GM21390 (cell line): ENCODE results near the gene GALK2.

Source experiments
- ATAC-seq: cut with Tn5 transposase; IDR thresholded peaks from one replicate; pipeline ENCODE4 v1.9.1; 2021; ENCODE audit not compliant: unreplicated experiment

The GALK2 gene

DNA sequence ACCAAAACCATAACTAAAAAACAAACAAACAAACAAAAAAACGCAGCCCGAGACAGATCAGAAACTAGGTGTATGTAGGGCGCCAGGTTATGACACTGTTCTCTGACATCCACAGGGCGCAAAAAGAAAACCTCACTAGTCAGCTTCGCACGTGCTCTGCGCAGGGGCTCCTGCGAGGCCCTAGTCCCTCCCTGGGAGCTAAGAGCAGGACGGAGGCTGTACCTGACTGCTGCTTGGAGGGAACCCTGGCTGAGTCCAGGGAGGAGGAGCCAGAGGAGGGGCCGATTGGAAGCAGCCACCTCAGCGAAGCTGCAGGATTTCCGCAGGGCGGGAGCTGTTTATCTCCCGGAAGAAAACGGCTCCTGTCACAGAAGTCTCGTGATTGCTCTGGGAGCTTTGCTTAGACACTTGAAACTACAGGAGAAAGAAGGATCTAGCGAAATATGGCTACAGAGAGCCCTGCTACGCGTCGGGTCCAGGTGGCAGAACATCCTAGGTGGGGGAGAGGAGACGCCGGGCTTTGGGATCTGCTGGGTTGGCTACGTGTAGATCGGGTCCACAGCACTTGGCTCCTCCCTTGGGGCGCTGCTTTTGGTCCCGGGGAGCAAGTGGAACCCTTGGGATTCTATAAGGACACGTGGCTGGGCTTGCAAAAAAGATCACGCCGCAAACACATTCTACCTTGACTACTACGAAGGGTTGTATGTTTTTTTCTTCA is at the start of gene GALK2:
Gene GALK2, plus strand, starts transcription at position 368 of the 718 bp plus-strand sequence. Its CDS starts 76 bp downstream, at position 444.
- peak; percentile 95 for ATAC-seq

DNA sequence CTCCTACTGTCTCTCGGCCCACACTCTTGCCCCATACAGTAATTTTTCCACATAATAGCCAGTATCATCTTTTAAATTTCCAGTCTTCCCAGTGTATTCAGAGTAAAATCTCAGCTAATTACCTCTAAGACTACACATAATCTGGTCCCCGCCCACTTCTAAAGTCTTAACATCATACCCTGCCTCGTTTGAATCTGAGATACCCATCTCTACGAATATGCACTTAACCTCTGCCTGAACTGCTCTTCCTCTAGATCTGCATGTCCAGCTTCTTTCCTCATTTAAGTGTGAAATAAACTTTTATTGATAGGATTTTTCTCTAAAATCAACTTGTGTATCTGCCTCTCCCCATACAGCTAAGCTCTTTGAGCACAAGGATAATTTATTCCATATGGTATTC is 49.2 kb upstream of the GALK2 start:
- no peak for ATAC-seq

DNA sequence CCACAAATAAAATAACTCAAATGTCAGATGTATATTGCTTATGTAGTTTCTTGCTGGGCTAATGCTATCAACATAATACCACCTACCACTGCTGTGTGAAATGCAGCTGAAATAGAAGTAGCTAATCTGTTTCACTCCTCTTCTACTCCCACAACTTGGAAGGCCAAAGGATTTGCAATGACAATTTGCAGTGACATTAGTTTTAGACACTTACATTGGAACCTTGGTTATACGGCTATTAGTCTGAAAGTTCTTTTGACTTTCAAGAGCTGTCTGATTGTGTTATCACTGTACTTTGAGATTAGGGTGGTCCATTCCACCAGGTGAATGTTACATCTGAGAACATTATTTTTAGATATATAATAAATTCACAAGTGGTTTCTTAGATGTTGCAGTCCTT is 48.1 kb upstream of the GALK2 start:
- no peak for ATAC-seq

DNA sequence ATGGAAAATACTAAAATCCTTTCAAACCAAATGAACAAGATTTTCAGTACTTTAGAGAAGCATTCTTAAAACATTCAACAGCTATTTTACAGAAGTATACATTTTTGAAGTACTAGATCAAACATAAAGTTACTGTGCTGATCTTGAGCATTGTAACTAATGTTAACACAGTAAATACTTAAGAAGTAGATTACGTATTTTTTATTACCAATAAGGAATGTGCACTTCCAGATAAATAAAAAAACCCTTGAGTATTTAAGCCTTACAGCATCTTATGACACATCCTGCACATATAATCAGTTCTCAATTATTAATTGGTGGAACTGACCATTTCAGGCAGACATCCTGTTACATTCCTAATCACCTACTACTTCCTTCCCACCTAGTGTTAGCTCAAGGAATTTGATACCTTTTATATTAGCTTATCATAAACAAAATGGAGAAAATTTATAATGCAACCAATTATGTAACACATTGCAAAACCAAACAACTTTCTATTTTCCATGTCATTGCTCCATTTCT is 47.4 kb upstream of the GALK2 start:
- no peak for ATAC-seq

DNA sequence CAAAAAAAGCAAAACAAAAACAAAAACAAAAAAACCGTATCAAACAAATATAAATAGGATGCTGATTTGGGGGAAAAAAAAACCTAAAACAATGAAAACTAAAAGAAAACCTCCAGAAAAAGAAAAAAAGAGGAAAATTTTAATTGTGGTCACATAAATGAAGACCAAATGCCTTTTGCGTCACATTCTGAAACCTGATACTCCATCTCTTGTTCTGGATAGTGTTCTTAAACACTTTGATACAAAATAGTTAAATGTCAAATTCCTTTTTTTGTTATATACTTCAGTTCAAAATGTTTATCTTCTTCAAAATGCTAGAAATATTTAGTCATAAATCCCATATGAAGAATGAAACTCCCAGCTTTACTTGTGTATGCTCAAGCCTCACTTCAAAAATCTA is 45.7 kb upstream of the GALK2 start:
- ATAC-seq, result no peak

DNA sequence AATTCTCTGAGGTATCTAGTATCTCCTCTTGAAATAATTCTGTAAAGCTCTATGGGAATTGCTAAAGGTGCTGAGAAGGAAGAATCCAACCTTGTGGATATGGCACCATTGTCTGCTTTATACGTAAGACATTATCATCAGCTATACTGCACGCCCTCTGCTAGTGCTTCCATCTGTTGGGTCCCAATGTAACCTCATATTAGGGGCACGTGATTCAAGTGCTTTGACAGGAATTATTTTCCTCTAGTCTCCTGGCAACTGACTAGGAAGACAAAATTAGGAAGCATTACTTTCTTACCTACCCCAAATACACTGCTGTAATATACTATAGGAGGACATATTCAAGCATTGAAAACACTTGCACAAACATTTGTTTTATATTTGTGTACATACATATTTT is 38.6 kb upstream of the GALK2 start:
- ATAC-seq, result no peak

DNA sequence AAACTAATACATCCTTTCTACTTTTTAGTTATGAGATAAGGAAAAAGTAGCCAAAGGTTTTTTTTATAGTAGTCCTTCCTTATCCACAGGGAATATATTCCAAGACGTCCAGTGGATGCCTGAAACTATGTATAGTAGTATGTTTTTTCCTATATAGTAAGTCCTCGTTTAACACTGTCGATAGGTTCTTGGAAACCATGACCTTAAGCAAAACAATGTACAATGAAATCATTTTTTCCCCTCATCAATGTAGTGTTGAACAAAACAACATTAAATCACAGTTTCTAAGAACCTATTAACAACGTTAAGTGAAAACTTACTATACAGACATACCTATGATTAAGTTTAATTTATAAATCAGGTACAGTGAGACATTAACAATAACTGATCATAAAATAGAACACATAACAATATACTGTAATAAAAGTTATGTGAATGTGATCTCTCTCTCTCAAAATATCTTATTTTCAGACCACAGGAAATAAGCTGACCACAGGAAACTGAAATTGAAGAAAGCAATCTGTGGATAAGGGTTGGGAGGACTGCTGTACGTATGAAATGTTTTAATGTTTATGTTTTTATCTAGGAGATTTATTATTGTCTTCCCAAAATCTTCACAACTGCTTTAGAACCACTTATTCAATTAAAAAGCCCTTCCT is 35.2 kb upstream of the GALK2 start:
- no peak for ATAC-seq

DNA sequence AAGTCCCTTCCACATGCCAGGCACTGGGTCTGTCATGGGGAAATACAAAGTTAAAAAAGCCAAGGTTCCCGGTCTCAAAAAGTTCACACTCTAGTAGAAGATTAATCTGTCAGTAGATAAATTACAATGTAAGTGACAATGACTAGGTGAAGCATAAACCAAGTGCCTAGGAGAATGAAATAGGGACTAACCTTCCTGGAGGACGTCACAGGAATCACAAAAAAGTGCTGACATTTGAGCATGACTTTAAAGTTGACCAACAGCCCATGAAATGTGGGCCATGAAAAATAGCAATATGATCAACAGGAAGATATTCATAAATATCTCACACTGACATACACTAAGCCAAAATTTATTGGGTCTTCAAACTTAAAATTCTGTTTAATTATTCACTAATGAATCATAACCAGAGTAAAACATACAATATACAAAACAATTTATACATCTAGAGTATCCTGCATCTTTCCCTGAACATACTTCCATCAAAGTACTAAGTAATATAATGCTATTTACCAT is 34.6 kb upstream of the GALK2 start:
- ATAC-seq, result no peak

DNA sequence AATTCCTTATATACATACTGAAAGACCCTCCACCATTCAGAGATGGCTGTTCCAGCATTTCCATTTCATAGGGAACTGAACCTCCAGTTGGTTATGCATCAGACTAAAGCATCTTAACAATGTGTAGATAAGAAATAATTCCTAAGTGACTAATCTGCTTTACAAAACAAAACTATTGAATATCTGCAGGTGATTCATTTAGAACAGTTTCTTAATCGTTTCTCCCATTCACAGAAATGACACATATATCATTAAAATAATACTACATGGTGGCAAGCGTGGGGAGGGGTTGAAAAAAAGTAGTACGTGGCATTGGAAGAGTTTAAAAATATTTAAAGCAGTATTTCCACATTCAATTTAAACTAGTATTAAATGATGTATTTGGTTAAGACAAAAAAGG is 34.1 kb upstream of the GALK2 start:
- ATAC-seq, result no peak

DNA sequence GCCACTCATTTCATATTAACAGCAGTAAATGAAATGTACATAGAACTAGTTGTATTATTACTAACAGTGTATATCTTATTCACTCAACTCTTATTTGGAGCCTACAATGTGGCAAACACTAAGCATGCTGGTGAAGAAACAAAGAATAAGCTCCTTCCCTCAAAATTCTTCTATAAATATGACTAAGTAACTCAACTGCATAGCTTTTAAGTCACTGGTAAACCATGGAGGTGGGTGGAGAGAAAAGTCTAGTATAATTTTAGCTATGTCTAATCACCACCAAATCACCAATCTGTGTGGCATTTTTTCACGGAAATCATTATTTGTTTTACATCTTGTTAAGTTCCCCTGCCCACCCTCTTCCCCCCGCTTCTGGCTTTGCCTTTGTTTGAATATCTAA is 32.2 kb upstream of the GALK2 start:
- ATAC-seq, result no peak

DNA sequence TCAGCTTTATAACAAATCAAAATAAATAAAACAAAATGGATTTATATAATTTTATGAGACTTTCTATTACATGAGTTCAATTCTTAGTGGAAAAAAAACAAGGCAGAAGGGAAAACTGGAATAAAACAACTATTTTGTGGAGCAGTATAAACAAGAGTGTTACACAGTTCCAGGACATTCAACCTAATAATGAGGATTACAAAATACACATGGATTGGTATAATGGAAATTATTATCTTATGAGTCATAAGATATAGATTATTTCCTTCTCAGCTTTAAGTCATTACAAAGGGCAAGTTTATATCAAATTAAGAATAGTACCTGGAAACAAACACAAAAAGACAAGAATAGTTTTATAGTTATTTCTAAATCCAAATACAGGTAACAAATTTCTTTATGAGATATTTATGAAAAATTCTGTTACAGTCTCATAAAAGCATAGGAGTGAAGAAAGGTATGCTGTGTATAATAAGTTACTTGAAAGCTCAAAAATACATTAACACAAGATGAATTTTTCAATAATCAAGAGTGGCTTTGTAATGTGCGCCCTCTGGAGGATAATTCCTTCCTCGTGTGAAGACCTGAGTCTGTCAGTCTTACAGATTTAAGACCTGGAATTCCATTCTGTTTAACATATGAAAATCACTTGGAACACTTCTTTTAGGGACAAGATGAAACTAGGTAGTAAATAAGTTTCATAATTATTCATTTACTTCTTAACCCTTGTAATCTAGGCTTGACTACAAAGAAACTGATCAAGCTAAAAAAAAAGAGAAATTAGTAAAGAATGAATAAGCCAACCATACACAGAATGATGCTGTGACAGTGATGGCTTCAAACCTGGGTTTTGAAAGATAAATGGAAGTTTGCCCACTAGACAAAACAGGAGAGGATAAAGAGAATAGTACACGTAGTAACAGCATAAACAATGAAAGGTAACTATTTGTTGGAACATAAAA is 24.1 kb upstream of the GALK2 start:
- ATAC-seq, result no peak

DNA sequence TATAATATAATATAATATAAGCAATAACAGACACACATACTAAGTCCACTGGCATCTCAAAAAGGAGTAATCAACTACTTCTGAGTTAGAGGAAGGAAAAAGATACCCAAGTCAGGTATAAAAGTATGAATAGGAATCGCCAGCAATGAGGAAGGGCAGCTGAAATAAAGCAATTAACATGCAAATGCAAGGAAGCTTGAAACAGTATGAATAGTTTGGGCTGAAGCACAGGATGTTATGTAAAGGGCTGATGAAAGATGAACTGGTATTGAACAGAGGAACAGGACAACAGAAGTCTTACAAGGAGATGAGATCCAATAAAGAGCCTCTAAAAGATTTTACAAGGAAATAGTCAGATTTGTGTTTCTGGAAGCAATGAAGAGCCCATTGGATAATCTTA is 21.7 kb upstream of the GALK2 start:
- no peak for ATAC-seq

DNA sequence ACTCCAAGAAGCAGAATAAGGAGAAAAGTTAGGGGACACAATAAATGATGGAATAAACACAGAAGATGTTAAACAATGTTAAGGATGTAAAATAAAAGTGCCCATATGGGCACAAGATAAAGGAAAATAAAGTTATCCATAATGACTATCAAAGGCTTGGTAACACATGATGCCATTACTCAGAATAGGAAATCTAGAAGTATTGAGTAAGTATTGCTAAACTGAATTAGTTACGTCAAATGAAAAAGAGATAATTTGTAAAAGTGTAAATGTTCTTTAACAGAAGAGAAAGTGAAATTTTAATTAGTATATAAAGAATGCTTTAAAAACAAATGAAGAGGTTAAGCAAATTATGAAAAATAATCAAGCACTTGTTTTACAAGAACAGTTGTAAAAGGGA is 21.3 kb upstream of the GALK2 start:
- ATAC-seq, result no peak

DNA sequence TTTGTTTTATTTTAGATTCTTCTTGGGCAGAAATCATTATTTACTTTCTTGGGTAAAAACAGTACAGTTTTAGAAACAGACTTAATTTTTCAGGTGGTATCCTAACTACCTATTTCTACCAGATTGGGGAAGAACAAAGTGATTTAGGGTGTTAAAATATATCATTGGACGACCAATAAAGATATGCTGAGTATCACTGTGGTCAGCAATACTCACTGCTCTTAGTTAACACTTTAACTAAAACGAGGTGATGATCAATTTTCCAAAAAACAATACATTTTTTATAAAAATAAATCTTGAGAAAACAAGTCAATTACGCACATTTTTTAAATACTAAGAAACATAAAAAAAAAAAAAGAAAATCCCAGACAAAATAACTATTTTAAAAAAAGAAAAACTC is 18.2 kb upstream of the GALK2 start:
- no peak for ATAC-seq

DNA sequence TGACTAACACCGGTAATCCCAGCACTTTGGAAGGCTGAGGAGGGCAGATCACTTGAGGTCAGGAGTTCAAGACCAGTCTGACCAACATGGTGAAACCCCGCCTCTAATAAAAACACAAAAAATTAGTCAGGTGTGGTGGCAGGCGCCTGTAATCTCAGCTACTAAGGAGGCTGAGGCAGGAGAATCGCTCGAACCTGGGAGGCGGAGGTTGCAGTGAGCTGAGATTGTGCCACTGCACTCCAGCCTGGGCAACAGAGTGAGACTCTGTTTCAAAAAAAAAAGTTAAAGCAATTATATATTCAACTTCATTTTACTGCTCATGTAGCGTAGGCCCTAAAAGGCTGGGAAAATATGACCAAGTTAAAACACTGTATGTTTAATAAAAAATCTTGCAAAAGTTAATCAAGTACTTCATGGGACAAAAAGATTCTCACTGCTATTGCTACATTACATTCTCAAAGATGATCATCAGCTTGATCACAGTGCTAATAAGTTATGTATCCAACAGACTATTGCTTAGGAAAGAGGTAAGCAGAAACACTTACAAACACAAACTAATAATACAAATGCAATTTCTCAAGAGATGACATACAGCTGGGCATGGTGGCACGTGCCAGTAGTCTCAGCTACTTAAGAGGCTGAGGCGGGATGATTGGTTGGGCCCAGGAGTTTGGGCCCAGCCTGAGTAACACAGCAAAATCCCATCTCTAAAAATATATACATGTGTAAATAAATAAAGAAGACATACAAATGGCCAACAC is 17.3 kb upstream of the GALK2 start:
- ATAC-seq, result no peak

DNA sequence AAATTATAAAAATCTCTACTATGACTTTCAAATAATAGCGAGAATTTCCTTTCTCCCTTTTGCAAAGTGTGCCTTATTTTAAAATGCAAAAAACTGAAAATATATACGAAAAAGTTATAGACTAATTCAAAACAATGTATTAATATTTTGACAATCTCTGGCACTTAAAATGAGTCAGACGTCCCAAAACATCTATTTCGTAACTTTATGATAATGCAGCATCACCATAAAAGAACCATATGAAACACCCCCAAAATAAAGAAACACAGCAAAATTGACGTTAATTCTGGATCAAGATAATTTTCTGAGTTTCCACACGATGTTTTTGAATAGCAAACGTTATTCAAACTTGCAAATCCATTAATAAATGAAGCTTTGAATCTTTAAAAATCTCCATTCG is 15.7 kb upstream of the GALK2 start:
- no peak for ATAC-seq

DNA sequence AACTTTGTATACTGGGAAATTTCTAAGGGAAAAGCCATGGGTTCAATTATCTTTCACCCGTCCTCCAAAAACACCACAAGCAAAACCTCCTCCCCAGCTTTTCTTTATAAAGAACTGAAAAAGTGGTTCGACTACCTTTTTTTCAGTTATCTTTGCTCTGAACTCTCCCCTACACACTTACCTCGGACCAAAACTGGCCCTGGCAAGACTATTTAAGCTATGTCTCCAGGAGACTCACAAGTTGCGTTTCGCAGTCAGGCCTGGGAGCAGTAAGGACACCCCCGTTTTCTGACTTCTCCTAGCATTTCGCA is 15.3 kb upstream of the GALK2 start:
- no peak for ATAC-seq

DNA sequence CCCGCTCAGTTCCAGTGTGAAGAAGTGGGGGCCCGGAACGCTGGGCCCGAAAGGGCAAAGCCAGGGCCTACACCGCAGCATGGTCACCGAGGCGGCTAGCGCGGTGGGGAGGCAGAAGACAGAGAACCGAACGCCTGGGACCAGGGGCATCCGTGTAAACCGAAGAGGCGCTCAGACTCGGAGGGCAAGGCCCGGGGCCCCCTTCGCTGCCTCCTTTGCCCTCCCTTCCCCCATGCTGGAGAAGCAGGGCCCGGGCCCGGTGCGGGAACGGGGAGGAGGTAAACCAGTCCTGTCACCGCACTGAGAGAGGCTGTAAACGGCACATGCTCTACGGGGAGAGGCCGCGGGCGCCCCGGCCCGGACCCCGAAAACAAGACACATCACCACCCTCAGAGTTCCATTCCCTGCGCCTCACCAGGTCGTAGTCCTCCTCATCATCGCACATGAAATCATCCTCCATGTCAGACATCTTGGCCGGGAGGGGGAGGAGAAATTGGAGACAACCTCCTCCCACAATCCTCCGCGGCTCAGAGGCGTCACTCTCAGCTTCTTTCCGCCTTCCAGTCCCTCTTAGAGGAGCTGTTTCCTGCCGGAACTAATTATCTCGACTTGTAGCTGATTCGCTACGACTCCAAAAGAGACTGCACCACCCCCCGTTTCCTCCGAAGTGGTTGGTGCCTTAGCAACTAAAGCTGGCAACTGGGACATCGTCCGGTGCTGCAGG is 14.8 kb upstream of the GALK2 start, which contains the start of gene COPS2:
Gene COPS2, minus strand, starts transcription at position 490 of the 724 bp plus-strand sequence. Its CDS starts 21 bp downstream, at position 469.
- peak; percentile 89 for ATAC-seq

DNA sequence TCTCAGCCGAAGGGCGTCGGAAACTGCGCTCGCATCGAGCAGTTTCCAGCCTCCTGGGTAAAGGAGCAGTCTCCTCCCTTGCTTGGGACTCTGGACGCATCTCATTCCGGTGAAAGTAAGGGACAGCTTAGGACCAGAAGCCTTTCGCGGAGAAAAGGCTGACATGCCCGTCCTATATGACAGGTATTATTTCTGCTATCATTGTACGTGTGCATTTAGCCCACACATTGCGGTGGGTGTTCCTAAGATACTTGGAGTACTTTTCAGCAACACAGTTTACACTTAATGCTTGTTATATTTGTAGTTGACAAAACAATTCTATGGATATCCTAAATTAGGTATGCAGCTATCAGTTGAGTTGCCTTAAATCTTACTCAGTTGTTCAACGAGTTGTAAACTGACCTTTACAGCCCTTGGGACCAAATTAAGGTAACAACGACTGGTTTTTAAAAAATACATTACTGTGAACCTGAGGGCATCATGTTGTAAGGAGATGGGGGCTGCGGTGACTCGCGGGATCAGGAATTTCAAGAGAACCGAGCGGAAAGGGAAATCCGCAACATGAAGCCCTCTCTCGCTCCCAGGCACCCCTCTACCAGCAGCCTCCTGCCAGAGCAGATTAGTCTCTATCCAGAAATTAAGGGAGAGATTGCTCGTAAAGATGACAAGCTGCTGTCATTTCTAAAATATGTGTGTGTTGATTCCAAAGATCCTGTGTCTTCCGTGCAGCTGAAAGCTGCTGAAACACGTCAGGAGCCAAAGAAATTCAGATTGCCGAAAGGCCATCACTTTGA is 14.0 kb upstream of the GALK2 start:
- peak; percentile 16 for ATAC-seq
